Uterus (tissue), 2 donors: ENCODE results near the gene ATP4A.

ENCODE experiments used
- POLR2A ChIP-seq, 2 donors: fragments of 450-650 bp; IDR thresholded peaks; one replicate each; pipeline ENCODE4 v1.6.1; 2016; ENCODE audit warnings: antibody characterized with exemption in 2 of 2, mild to moderate bottlenecking in 1 of 2, moderate library complexity in 1 of 2
- TF ChIP-seq, protein P1 (sequence below), 4 experiments: fragments of 200-600 bp in 2 of 4; fragments of 450-650 bp in 2 of 4; sonication (generic) in 2 of 4; IDR thresholded peaks; one replicate each; pipeline ENCODE4 v1.5.1; 2016 to 2019; ENCODE audit warnings: antibody characterized with exemption in 4 of 4, mild to moderate bottlenecking in 2 of 4, moderate library complexity in 1 of 4

DNA sequence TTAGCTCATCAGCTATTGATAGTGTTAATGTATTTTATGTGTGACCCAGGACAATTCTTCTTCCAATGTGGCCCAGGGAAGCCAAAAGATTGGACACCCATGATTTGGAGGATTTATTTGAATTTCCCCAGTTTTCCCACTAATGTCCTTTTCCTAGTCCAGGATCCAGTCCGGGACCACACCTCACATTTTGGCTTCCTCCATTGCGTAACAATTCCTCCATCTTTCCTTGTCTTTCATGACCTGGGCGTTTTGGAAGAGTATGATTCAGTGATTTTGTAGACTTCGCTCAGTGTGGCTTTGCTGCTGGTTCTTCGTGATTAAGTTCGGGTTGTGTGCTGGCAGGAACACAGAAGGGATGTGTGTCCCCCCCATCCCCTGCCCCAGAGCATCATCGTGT is 3.3 kb upstream of the ATP4A start:
- TF ChIP-seq, protein P1, sequence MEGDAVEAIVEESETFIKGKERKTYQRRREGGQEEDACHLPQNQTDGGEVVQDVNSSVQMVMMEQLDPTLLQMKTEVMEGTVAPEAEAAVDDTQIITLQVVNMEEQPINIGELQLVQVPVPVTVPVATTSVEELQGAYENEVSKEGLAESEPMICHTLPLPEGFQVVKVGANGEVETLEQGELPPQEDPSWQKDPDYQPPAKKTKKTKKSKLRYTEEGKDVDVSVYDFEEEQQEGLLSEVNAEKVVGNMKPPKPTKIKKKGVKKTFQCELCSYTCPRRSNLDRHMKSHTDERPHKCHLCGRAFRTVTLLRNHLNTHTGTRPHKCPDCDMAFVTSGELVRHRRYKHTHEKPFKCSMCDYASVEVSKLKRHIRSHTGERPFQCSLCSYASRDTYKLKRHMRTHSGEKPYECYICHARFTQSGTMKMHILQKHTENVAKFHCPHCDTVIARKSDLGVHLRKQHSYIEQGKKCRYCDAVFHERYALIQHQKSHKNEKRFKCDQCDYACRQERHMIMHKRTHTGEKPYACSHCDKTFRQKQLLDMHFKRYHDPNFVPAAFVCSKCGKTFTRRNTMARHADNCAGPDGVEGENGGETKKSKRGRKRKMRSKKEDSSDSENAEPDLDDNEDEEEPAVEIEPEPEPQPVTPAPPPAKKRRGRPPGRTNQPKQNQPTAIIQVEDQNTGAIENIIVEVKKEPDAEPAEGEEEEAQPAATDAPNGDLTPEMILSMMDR (IDR thresholded peaks at IDR 0.05): no peak
- no peak for TF ChIP-seq POLR2A (IDR thresholded peaks at IDR 0.05)
